Activated CD4-positive, alpha-beta T cell treated with anti-CD3 and anti-CD28 coated beads, Interleukin-2, amount 10 ng/mL, durations not matched to agents 24 days and 14 days (primary cell): ENCODE measurements around the gene PRSS33. TPM values are rescaled to one million over a fixed set of nuclear protein-coding genes. Genes with fewer than 3 reads are reported as not detected.

Source experiments
- DNase-seq: peaks from one replicate; pipeline ENCODE4 v3.0.0; 2022
- H3K27ac Mint-ChIP-seq: one replicate; pipeline ENCODE4 v1.8.0; 2022; ENCODE audit warnings: mild to moderate bottlenecking, mixed read lengths
- H3K27me3 Mint-ChIP-seq: one replicate; pipeline ENCODE4 v1.8.0; 2022; ENCODE audit warnings: mixed read lengths
- H3K36me3 Mint-ChIP-seq: one replicate; pipeline ENCODE4 v1.8.0; 2022; ENCODE audit warnings: low read depth, mild to moderate bottlenecking, mixed read lengths
- H3K4me1 Mint-ChIP-seq: one replicate; pipeline ENCODE4 v1.8.0; 2021; ENCODE audit warnings: mixed read lengths
- H3K4me3 Mint-ChIP-seq: one replicate; pipeline ENCODE4 v1.8.0; 2022; ENCODE audit warnings: mild to moderate bottlenecking, moderate library complexity, mixed read lengths
- H3K9me3 Mint-ChIP-seq: one replicate; pipeline ENCODE4 v1.8.0; 2021; ENCODE audit warnings: mixed read lengths
- intact Hi-C: fragments of 100-400 bp; cut with micrococcal nuclease; formaldehyde crosslinking; loops from one replicate; pipeline ENCODE4 v1.15.1; 2023
- total RNA-seq: library from RNA; stranded (reverse); gene quantifications from 2 replicates; pipeline ENCODE4 v1.2.3, GENCODE V29; 2022

The PRSS33 gene
- total RNA-seq, 1 donor from 2014 or later = not detected

- DNase-seq = no peak
- H3K27ac Mint-ChIP-seq = no peak overlapping the region
- no peak overlapping the region for H3K4me3 Mint-ChIP-seq
- peaks cover 2% of the 10 kb centered on the region for H3K27me3 Mint-ChIP-seq
- H3K36me3 Mint-ChIP-seq = no peaks in the 10 kb centered on the region
- intact Hi-C loops = no loop called here
- H3K4me1 Mint-ChIP-seq = peaks cover 1% of the 10 kb centered on the region
- H3K9me3 Mint-ChIP-seq = no peaks in the 10 kb centered on the region
Measured at GRCh38 chr16:2736476-2737237, 50.7 kb downstream of the PRSS33 start.

GRCh38 chr16:2734844-2735515, 52.4 kb downstream of the PRSS33 start:
- DNase-seq = no peak
- Mint-ChIP-seq H3K4me3 (no peak overlapping the region), H3K27ac (no peak overlapping the region), H3K9me3 (no peaks in the 10 kb centered on the region), H3K4me1 (peaks cover 1% of the 10 kb centered on the region), H3K36me3 (no peaks in the 10 kb centered on the region), H3K27me3 (peaks cover 2% of the 10 kb centered on the region)
- intact Hi-C loops = no loop called here

Other genes starting within 250 kb of the PRSS33 start
- gene PDPK1, start 249.5 kb downstream of the PRSS33 start, total RNA-seq = 50.7 and 51.9 TPM in 2 replicates
- 54.4 and 57.0 TPM in 2 replicates for gene KCTD5, start 105.0 kb downstream of the PRSS33 start, total RNA-seq
- 1.8 and 2.0 TPM in 2 replicates for gene PRSS27, start 67.3 kb downstream of the PRSS33 start, total RNA-seq
- gene SRRM2, start 34.9 kb downstream of the PRSS33 start, total RNA-seq = 635 and 680 TPM in 2 replicates
- gene ELOB, start 10.3 kb downstream of the PRSS33 start, total RNA-seq = 241 and 259 TPM in 2 replicates
- gene PRSS41, start 10.9 kb upstream of the PRSS33 start, total RNA-seq = not detected in 2 replicates
- 10.2 and 11.8 TPM in 2 replicates for gene PRSS21, start 29.7 kb upstream of the PRSS33 start, total RNA-seq
- 9.3 and 11.0 TPM in 2 replicates for gene ZG16B, start 42.7 kb upstream of the PRSS33 start, total RNA-seq
- gene PRSS22, start 70.6 kb upstream of the PRSS33 start, total RNA-seq = not detected in 2 replicates
- gene FLYWCH2, start 95.7 kb upstream of the PRSS33 start, total RNA-seq = 21.2 and 22.2 TPM in 2 replicates
- 63.9 and 64.5 TPM in 2 replicates for gene FLYWCH1, start 124.4 kb upstream of the PRSS33 start, total RNA-seq
- 0.17 and 0.28 TPM in 2 replicates for gene KREMEN2, start 176.7 kb upstream of the PRSS33 start, total RNA-seq
- gene PAQR4, start 181.8 kb upstream of the PRSS33 start, total RNA-seq = 41.0 and 43.3 TPM in 2 replicates
- 152 TPM in 2 replicates for gene PKMYT1, start 192.9 kb upstream of the PRSS33 start, total RNA-seq
- not detected in 2 replicates for gene CLDN9, start 225.4 kb upstream of the PRSS33 start, total RNA-seq
- not detected in 2 replicates for gene CLDN6, start 230.6 kb upstream of the PRSS33 start, total RNA-seq
- 7.3 TPM in 2 replicates for gene TNFRSF12A, start 232.8 kb upstream of the PRSS33 start, total RNA-seq
- 29.4 TPM in 2 replicates for gene HCFC1R1, start 236.4 kb upstream of the PRSS33 start, total RNA-seq
- gene THOC6, start 236.5 kb upstream of the PRSS33 start, total RNA-seq = 55.3 and 57.0 TPM in 2 replicates
- gene BICDL2, start 249.4 kb upstream of the PRSS33 start, total RNA-seq = 0.43 and 0.63 TPM in 2 replicates